Measurements from ENCODE around the gene ZP3.
"Not testable (repeated sequence)": the region's sequence is repeated elsewhere in the genome, so short reads cannot be mapped to it uniquely, and the experiment has no call there.

GRCh38 chr7:76464959-76465358, 40.2 kb downstream of the ZP3 start:
- TF ChIP-seq EP300 (IDR thresholded peaks at IDR 0.05): not testable (repeated sequence)
- TF ChIP-seq, protein P1, sequence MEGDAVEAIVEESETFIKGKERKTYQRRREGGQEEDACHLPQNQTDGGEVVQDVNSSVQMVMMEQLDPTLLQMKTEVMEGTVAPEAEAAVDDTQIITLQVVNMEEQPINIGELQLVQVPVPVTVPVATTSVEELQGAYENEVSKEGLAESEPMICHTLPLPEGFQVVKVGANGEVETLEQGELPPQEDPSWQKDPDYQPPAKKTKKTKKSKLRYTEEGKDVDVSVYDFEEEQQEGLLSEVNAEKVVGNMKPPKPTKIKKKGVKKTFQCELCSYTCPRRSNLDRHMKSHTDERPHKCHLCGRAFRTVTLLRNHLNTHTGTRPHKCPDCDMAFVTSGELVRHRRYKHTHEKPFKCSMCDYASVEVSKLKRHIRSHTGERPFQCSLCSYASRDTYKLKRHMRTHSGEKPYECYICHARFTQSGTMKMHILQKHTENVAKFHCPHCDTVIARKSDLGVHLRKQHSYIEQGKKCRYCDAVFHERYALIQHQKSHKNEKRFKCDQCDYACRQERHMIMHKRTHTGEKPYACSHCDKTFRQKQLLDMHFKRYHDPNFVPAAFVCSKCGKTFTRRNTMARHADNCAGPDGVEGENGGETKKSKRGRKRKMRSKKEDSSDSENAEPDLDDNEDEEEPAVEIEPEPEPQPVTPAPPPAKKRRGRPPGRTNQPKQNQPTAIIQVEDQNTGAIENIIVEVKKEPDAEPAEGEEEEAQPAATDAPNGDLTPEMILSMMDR (IDR thresholded peaks at IDR 0.05): not testable (repeated sequence)
